ENCODE results near the gene BTNL2. TPM values are rescaled to one million over a fixed set of nuclear protein-coding genes. Genes with fewer than 3 reads are reported as not detected.

The BTNL2 gene
- total RNA-seq, 1 donor from 2014 or later, result not detected

- H3F3A ChIP-seq (ENCODE audit: low read depth), result no peaks in the 10 kb centered on the region
- H3K27me3 ChIP-seq, result no peaks in the 10 kb centered on the region
- no peaks in the 10 kb centered on the region for H3K79me2 ChIP-seq (ENCODE audit: low read depth)
- no peak overlapping the region for H2AFZ ChIP-seq (replicated peaks)
- no peak overlapping the region for H3K27ac ChIP-seq
- no peak overlapping the region for H3K4me3 ChIP-seq
- H3K4me2 ChIP-seq, result no peak overlapping the region
- no peak overlapping the region for H3K4me3 Mint-ChIP-seq
- H3K27ac Mint-ChIP-seq, result no peak overlapping the region
- no peak for DNase-seq (ENCODE audit: low spot score)
- peaks cover 3% of the 10 kb centered on the region for H3K9me3 Mint-ChIP-seq
- no peaks in the 10 kb centered on the region for H3K36me3 Mint-ChIP-seq
- no peaks in the 10 kb centered on the region for H3K4me1 ChIP-seq
- no peaks in the 10 kb centered on the region for H3K9me3 ChIP-seq (ENCODE audit: low read depth)
- no peaks in the 10 kb centered on the region for H4K20me1 ChIP-seq (ENCODE audit: low read depth)
- H3K4me1 Mint-ChIP-seq, result no peaks in the 10 kb centered on the region
- H3K36me3 ChIP-seq, result no peaks in the 10 kb centered on the region
- no peak for TF ChIP-seq CTCF (IDR thresholded peaks at IDR 0.05)
- no peak for TF ChIP-seq EZH2phosphoT487 (IDR thresholded peaks at IDR 0.05)
- no peak for TF ChIP-seq EZH2 (IDR thresholded peaks at IDR 0.05)
- H3K27me3 Mint-ChIP-seq (ENCODE audit: insufficient read depth, low read depth), result peaks cover 5% of the 10 kb centered on the region
- no peak overlapping the region for H3K9ac ChIP-seq
Measured at GRCh38 chr6:32371229-32371628, 35.8 kb downstream of the BTNL2 start.

- H3K4me1 ChIP-seq, result no peaks in the 10 kb centered on the region
- H2AFZ ChIP-seq (replicated peaks), result no peak overlapping the region
- no peak overlapping the region for H3K4me3 ChIP-seq
- H4K20me1 ChIP-seq (ENCODE audit: low read depth), result no peaks in the 10 kb centered on the region
- no peak overlapping the region for H3K27ac ChIP-seq
- no peaks in the 10 kb centered on the region for H3K27me3 ChIP-seq
- Mint-ChIP-seq H3K9me3 (peaks cover 3% of the 10 kb centered on the region), H3K4me1 (peaks cover 3% of the 10 kb centered on the region), H3K36me3 (no peaks in the 10 kb centered on the region), H3K27me3 (ENCODE audit: insufficient read depth, low read depth) (peaks cover 5% of the 10 kb centered on the region), H3K4me3 (no peak overlapping the region), H3K27ac (no peak overlapping the region)
- no peak overlapping the region for H3K4me2 ChIP-seq
- H3K9ac ChIP-seq, result no peak overlapping the region
- no peaks in the 10 kb centered on the region for H3K36me3 ChIP-seq
- H3F3A ChIP-seq (ENCODE audit: low read depth), result no peaks in the 10 kb centered on the region
- TF ChIP-seq CTCF (IDR thresholded peaks at IDR 0.05) (no peak), EZH2 (IDR thresholded peaks at IDR 0.05) (no peak), EZH2phosphoT487 (IDR thresholded peaks at IDR 0.05) (no peak)
- DNase-seq (ENCODE audit: low spot score), result no peak
- no peaks in the 10 kb centered on the region for H3K9me3 ChIP-seq (ENCODE audit: low read depth)
- H3K79me2 ChIP-seq (ENCODE audit: low read depth), result no peaks in the 10 kb centered on the region
Measured at GRCh38 chr6:32370505-32370904, 36.5 kb downstream of the BTNL2 start.

- Histone ChIP-seq H3K4me3 (no peak overlapping the region), H3K27me3 (no peaks in the 10 kb centered on the region), H3K79me2 (ENCODE audit: low read depth) (no peaks in the 10 kb centered on the region), H3K4me1 (no peaks in the 10 kb centered on the region), H3F3A (ENCODE audit: low read depth) (no peaks in the 10 kb centered on the region), H3K4me2 (no peak overlapping the region), H3K36me3 (no peaks in the 10 kb centered on the region), H4K20me1 (ENCODE audit: low read depth) (no peaks in the 10 kb centered on the region), H3K9ac (no peak overlapping the region), H3K27ac (no peak overlapping the region), H2AFZ (replicated peaks) (no peak overlapping the region), H3K9me3 (ENCODE audit: low read depth) (no peaks in the 10 kb centered on the region)
- no peak overlapping the region for H3K4me3 Mint-ChIP-seq
- peaks cover 2% of the 10 kb centered on the region for H3K27me3 Mint-ChIP-seq (ENCODE audit: insufficient read depth, low read depth)
- peaks cover 7% of the 10 kb centered on the region for H3K4me1 Mint-ChIP-seq
- H3K27ac Mint-ChIP-seq, result no peak overlapping the region
- no peaks in the 10 kb centered on the region for H3K36me3 Mint-ChIP-seq
- TF ChIP-seq EZH2 (IDR thresholded peaks at IDR 0.05) (no peak), CTCF (IDR thresholded peaks at IDR 0.05) (no peak), EZH2phosphoT487 (IDR thresholded peaks at IDR 0.05) (no peak)
- peaks cover 3% of the 10 kb centered on the region for H3K9me3 Mint-ChIP-seq
- DNase-seq (ENCODE audit: low spot score), result no peak
Measured at GRCh38 chr6:32369660-32370059, 37.3 kb downstream of the BTNL2 start.

Data from neural progenitor cell (in vitro differentiated cells).